Raji (cell line): ENCODE data around the gene EP400.

Source experiments
- POLR2A ChIP-seq: IDR thresholded peaks from 2 replicates; pipeline ENCODE4 v1.6.1; 2011; ENCODE audit warnings: low read depth, low read length, control low read depth; ENCODE audit not compliant: insufficient read depth

EP400 gene

DNA sequence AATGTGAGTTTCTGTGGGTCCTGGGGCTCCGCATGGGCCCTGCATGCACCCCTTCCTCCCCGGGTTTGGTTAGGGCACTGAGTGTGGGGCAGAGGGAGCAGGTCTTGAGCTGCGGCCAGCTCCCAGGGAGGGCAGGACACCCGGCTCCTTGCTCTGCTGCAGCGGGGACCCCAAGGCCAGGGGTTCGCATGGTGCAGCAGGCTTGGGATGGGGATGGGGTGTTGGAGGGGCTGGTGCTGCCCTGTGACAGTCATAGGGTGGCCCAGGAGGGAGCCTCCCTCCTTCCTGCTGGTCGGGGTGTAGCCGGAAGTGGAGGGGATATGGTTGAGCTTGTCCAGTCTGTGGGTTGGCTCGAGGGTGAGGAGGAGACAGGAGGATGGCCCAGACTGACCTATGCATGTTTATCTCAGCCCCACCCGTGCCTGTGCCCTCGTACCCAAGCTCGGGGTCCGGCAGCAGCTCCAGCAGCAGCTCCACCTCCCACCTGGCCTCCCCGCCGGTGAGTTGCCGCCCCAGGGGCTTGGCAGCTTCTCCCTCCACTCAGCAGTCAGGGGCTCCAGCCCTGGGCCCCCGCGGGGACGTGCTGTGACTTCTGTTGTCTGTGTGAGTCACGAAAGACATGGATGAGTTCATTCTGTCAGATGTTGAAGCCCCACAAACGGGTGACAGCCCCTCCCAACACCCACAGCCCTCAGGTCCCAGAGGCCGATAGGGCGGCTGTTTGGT is 39.3 kb upstream of the EP400 start:
- TF ChIP-seq POLR2A = no peak

DNA sequence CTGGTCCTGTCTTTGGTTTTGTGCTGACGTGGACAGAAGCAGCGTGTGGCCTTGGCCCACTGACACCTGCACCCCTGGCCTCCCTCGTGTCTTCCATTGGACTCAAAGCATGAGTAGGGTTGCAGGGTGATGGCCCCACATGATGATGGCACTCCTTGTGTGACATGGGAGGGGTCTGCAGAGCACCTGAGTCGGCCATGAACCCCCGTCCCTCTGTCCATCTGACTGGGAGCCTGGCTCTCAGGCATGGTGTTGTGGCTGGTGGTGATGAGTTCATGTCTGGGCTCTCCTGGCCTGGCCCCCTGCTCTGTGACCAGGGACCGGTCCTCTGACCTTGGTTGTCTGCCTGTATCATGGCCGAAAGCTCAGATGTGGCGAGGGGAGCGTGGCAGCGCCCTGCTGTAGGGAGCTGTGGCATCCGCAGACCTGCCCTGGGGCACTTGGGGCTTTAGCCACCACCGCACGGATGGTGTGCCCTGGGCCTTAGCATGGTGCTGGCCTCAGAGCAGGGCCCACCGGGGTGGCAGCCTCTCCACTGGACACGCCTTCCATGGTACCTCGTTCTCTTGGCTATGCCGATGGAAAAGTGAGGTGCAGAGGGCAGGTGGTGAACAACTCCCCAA is 38.6 kb upstream of the EP400 start:
- TF ChIP-seq POLR2A = no peak

DNA sequence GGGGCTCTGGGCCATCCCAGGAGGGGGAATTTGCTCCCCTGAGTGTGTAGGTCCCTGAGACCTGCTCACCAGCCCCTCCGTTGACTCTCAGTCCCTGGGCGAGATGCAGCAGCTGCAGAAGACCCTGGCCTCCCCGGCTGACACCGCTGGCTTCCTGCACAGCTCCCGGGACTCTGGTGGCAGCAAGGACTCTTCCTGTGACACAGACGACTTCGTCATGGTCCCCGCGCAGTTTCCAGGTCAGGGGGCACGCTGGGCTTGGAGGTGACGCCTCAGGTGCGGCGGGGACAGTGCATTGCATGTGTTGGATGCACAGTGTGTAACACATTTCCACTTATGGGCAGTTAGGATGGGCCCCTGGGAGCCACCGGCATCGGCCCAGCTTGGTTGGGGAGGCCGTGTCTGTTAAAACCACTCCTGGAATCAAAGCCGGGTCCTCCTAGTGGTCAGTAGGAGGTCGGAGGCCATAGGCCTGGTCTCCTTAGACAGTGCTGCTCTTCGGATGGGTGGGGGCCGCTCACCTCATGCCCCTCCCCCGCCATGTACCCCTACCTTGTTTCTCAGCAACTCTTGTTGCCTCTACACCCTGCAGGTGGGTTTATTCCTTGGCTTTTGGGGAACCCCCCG is 37.8 kb upstream of the EP400 start:
- TF ChIP-seq POLR2A = no peak

DNA sequence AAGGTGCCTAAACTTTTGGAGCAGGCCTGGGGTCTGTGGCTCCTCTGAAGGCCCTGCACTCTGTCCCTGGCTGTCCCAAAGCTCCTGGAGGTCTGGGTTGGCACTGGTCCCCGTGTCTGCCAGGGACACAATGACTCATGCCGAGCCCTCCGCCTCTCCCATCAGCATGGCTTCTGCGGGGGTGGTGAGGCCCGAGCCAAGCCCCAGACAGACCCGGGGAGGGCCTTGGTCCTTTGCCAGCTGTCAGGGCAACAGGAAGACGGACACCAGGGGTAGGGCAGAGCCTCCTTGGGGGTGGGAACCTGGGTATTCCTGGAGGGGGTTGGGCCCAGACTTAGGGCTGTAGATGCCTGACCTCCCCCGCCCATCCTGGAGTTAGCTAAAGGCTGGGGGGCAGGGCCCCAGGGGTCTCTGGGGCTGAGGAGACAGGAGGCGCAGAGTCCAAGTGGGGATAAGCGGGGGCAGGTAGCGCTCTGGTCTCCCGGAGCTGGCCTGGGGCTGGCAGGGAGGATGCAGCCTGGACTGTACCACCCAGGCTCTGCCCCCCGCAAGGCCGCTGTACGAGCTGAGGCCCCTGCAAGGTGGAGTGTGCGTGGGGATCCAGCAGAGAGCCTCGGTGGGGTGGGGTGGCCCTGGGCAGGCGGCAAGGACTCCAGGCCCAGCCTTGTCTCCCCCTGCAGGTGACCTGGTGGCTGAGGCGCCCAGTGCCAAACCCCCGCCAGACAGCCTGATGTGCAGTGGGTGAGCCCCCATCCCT is 37.0 kb upstream of the EP400 start:
- TF ChIP-seq POLR2A = no peak

- no peak for TF ChIP-seq POLR2A
Observed at GRCh38 chr12:131913666-131914065, 36.1 kb upstream of the EP400 start.

DNA sequence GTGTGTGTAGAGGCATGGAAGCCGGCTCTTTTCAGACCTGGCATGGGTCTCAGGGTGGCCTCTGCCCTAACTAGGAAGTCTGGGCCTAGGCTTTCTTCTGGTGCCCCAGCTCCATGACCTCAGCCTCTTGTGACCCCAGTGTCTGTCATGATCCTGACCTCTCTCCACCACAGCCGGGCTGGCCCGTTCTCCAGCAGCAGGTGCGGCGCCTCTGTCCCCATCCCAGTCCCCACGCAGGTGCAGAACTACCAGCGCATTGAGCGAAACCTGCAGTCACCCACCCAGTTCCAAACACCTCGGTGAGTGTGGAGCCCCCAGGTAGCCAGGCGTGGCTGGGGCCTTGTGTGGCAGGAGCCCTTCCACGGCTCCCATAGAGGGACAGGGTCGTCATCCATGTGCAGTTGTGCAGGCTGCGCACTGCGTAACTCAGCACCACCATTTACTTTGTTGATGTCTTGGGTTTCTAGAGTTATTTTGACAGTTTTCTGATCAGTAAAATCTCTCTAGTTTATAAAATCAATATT is 35.5 kb upstream of the EP400 start:
- TF ChIP-seq POLR2A = no peak

DNA sequence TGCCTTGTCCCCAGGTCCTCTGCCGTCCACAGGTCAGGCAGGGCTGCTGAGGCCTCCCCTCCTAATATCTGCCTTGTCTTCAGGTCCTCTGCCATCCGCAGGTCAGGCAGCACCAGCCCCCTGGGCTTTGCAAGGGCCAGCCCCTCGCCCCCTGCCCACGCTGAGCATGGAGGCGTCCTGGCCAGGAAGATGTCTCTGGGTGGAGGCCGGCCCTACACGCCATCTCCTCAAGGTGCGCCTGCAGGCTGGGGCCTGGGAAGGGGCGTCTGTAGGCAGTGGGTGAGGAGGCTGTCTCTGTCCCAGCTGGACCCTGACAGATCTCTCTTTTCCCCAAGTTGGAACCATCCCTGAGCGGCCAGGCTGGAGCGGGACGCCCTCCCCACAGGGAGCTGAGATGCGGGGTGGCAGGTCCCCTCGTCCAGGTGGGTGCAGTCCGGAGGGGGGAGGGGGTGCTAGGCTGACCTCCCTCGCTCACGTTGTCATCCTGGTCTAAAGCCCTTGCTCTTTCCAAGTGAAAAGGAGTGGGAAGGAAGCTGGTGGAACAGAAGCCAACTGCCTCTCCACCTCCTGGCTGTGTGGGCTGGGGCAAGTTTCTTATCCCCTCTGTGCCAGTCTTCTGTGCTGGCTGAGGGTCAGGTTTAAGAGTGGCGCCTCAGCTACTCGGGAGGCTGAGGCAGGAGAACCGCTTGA is 34.6 kb upstream of the EP400 start:
- TF ChIP-seq POLR2A = no peak

GRCh38 chr12:131915823-131916222 is 33.9 kb upstream of the EP400 start:
- TF ChIP-seq POLR2A = no peak

DNA sequence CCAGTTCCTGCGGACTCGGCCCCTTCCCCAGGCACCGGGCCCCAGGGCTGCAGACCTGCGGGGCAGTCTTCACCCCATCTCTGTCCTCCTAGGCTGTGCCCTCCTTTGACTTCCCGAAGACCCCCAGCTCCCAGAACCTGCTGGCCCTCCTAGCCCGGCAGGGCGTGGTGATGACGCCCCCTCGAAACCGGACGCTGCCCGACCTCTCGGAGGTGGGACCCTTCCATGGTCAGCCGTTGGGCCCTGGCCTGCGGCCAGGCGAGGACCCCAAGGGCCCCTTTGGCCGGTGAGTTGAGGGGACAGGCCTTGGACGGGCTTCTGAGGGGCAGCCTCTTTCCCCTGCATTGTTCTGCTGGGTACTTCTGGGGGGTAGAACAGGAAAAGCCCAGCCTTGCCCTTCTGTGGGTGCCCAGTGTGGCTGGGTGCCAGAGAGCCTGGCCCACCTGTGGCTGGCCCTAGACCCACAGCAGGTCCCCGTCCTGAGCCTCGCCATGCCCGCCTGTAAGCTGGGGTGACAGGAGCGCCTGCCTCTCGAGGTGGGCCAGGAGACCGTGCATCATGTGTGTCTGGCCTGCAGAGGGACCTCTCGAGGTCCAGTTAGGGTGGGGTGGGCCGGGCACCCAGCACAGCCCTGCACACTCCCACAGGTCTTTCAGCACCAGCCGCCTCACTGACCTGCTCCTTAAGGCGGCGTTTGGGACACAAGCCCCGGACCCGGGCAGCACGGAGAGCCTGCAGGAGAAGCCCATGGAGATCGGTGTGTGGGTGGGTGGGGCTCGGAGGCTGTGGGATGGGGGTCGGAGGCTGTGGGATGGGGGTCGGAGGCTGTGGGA is 33.2 kb upstream of the EP400 start:
- no peak for TF ChIP-seq POLR2A

- no peak for TF ChIP-seq POLR2A
Observed at GRCh38 chr12:131917139-131917710, 32.5 kb upstream of the EP400 start.

DNA sequence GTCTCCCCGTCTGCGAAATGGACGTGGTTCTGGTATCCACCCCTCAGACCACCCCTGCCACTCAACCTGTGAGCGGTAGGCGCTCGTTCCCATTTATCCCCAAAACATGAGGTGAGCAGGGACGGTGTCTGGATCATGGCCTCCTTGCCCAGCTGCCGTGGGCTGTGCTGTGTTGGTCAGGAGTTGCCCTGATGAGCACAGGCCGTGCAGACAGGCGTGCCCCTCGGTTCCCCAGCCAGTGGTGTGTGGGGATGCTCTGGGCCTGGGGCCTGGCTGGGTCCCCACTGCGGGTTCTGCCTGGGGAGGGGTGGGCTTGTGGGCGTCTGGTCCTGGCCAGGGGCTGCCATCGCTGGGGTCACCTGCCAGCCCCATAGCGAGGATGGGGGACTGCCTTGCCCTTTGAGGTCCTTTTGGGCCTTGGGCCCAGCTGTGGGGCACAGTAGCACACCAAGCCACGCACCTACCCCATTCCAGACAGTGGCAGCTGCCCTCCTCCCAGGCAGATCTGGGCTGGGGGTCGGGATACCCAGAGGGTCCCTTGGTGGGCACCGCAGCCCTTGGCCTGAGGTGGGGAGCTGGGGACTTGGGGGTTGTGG is 31.9 kb upstream of the EP400 start:
- TF ChIP-seq POLR2A = no peak

DNA sequence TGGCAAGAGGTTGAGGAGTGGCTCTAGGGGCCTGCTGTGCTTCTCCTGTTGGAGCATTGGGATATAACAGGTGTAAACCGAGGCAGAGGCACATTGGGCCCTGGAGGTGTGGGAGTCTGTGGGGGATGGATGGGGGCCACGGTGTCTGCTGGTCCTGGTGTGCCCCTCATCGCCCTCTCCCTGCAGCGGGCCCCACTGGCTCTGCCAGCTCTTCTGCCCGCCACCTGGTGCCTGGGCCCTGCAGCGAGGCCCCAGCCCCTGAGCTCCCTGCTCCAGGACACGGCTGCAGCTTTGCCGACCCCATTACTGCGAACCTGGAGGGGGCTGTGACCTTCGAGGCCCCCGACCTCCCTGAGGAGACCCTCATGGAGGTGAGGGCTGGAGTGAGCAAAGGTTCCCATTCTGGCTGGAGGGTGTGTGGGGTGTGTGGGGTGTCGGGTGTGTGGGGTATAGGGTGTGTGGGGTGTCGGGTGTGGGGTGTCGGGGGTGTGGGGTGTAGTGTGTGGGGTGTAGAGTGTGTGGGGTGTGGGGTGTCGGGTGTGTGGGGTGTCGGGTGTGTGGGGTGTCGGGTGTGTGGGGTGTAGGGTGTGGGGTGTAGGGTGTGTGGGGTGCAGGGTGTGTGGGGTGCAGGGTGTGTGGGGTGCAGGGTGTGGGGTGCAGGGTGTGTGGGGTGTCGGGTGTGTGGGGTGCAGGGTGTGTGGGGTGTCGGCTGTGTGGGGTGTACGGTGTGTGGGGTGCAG is 31.3 kb upstream of the EP400 start:
- no peak for TF ChIP-seq POLR2A

- TF ChIP-seq POLR2A = no peak
Observed at GRCh38 chr12:131919051-131919347, 30.7 kb upstream of the EP400 start.
